HG02763 (cell line): ENCODE data around the gene NTN4.
"Not testable (repeated sequence)": the region's sequence is repeated elsewhere in the genome, so short reads cannot be mapped to it uniquely, and the experiment has no call there.

Experiments used
- ATAC-seq: cut with Tn5 transposase; IDR thresholded peaks from one replicate; pipeline ENCODE4 v1.9.1; 2021; ENCODE audit warnings: mild to moderate bottlenecking, moderate library complexity; ENCODE audit not compliant: unreplicated experiment

Gene NTN4

DNA sequence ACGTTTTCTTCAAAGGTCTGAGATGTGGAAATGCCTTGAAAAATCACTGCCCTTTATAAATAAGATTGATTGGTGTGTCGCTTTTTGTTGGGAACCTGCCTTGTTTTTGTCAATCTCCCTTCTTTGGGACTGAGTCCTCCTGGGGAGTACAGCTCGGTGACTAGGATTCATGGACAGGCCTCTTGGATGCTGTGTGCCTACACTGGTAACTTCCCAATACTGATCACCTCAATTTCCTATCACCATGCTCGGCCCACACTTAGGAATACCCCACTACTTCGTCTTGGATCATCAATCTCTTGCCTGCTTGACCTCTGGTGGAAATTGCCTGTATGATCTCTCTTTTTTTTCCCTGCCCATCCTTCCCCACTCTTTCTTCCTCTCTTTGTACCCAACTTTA is 34.2 kb downstream of the NTN4 start:
- no peak for ATAC-seq

- no peak for ATAC-seq
Measured at GRCh38 chr12:95755261-95755865, 35.2 kb downstream of the NTN4 start.

GRCh38 chr12:95746062-95746461 is 44.5 kb downstream of the NTN4 start:
- ATAC-seq: not testable (repeated sequence)

- no peak for ATAC-seq
Measured at GRCh38 chr12:95742586-95742985, 48.0 kb downstream of the NTN4 start.

- ATAC-seq: no peak
Measured at GRCh38 chr12:95741635-95742034, 48.9 kb downstream of the NTN4 start.

- no peak for ATAC-seq
Measured at GRCh38 chr12:95740751-95741150, 49.8 kb downstream of the NTN4 start.

- ATAC-seq: no peak
Measured at GRCh38 chr12:95739561-95740313, 50.8 kb downstream of the NTN4 start.

DNA sequence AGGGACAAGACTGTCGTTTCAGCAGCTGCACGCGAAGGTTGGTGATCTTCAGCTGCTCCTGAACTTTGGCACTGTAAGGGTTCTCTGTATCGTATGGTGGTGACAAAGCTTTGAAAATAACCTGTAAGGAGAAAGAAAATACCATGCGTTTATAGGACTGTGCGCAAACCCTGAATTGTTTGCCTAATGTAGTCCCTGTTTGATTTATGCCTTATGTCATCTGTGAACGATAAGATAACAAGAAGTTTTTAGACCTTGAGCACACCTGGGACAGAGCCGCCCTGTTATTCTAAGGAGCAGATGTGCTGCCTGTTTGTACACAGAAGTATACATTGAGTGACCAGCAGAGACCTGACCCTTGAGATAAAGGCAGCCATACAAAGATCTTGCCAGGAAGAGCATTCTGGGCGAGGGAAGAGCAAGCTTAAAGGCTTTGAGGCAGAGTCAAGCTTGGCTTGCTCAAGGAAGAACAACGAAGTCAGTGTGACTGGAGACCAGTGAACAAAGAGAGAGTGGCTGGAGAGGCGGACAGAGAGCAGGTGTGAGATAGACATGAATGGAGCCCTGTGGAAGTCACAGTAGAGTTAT is 52.4 kb downstream of the NTN4 start:
- ATAC-seq: no peak

DNA sequence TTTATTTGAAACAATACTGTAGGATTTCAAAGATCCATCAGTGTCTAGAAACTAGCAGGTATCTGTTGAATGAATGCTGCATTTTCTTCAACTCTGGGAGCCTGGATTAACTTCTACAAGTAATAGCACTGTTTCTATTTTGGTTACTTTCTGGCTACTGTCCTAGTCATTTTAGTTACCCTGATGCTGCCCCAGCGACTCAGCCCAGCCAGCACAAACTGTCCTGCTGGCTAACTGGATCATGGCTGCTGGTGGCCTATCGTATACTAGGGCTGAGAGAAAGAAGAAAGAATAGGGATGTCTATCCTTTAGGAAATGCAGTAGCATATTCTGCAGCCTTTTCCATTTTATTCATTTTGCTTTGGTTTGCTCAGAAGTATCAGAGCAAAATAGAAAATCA is 53.9 kb downstream of the NTN4 start:
- ATAC-seq: no peak

GRCh38 chr12:95735728-95736127 is 54.8 kb downstream of the NTN4 start:
- ATAC-seq: not testable (repeated sequence)

DNA sequence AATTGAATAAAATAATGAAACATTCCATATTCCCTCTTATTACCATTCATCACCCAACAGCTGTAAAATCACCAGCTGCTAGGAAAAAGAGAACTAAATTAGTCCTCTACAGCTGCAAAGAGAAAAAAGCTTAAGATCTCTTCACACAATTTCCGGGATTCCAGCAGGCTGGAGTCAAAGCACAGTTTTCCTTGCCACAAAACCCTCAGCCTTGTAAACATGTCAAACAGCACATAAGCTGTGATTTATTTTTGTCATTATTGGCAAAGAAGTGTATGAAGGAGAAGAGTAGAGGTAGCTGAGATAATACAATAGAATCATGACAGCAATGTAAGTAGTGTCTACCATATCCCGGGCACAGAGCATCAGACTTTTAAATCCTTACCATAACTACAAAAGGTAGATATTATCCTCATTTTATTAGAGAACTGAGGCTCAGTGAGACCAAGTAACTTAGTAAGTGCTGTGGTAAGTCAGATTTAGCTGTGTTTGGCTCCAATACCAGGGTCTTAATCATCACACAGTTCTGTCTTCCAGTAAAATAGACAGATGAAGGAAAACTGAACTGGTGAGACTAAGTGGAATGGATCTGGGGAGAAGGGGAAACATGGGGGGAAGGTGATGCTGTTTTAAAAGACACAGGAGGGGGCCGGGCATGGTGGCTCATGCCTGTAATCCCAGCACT is 57.3 kb downstream of the NTN4 start:
- ATAC-seq: no peak

- no peak for ATAC-seq
Measured at GRCh38 chr12:95731519-95731958, 59.0 kb downstream of the NTN4 start.

DNA sequence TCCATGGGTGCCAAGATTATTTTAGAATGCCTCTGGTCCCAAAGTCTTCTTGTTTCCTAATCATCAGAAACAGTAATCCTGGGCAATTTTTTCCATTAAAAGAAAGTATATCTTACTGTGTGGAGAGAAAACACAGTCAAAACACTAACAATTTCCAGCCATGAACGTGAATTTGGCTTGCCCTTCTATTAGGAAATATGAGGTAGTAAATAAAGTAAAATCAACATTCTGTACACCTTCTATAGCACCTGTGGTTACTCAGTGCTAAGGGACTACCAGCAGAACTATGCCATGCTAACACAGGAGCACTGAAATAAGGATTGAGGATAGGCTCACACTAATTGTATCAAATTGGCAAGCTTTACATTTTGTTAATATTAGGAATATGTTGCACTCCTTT is 60.1 kb downstream of the NTN4 start:
- no peak for ATAC-seq

DNA sequence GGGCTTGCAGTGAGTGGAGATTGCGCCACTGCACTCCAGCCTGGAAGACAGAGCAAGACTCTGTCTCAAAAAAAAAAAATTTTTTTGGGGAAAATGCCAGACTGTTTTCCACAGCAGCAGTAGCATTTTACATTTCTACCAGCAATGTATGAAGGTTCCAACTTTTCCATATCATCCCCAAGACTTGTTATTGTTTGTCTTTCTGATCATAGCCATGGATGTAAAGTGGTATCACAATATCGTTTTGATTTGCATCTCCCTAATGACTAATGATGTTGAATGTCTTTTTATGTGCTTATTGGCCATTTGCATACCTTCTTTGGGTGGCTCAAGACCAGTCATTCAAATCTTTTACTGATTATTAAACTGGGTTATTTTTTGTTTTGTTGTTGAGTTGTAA is 63.7 kb downstream of the NTN4 start:
- no peak for ATAC-seq

DNA sequence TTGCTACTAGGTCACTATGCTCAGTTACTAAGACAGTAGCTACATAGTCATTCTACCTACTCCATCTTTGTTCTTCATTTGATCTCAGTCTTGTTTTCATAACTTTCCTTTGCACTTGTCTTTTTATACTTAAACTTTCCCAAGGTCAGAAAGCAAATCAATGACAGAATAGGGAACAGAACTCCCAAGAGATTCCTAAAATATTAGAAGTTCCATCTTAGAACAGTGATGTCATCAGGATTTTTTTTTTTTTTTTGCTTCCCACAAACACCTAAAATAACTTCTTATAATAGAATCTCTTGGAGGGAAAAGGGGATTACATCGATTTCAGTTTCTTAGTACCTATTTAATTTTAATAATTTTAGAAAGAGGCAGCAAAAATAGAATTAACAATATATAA is 65.8 kb downstream of the NTN4 start:
- ATAC-seq: no peak

- ATAC-seq: no peak
Measured at GRCh38 chr12:95723693-95724384, 66.7 kb downstream of the NTN4 start.

- no peak for ATAC-seq
Measured at GRCh38 chr12:95721320-95721719, 69.2 kb downstream of the NTN4 start.

DNA sequence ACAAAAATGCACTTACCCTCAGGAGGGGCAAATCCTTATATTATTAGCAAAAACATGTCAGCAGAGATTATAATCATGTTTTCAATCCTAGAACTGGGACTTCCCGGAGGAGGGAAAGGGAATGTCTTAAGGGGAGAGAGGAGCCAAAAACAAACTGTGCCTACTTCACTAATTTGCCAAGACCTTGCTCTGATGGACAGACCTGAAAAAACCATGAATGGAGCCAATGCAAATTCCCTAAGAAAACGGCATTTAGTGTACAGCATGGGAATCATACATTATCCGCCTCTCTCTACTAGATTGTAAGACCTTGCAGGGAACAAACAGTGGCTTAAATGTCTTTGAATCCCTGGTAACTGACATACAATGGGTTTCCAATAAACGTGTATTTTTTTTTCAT is 70.4 kb downstream of the NTN4 start:
- no peak for ATAC-seq

DNA sequence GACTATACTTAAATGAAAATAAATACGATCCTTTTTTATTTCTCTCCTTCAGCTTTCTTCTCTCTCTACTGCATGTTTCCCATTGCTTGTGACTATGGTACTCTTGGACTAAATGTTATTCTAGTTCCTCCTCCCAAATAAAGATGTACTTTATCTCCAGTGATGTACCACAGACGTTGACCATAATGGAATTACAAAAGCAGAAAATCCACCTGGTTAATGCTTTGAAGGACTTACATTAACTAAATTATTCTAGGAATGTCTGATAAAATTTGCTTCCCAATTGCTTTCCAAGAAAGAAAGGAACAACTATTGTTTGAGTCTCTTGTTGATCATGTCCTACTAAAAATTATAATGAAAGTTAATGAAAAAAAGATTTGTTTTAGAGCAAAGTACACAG is 71.8 kb downstream of the NTN4 start:
- no peak for ATAC-seq

DNA sequence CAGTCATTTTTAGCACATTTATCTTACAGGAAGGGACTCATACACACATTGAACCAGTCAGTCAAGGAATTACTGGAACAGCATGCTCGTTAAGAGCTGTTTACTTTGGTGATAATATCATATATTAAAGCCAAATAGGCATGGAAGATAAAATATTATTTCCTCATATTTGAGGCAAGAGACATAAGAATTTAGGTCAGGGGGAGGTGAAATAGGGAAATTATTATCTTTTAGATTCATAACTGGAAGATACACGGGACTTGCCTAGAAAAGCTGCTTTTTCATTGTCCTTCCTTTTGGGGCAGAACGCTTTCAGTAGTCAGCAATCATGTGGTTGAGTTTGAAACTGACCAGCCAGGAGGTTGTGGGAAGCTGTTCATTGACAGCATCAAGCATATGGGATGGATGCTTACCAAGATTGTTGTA is 72.5 kb downstream of the NTN4 start:
- ATAC-seq: no peak

GRCh38 chr12:95717316-95717928 is 73.1 kb downstream of the NTN4 start:
- no peak for ATAC-seq
